Measurements from ENCODE around the gene CASP3.
"Not testable (repeated sequence)": the region's sequence is repeated elsewhere in the genome, so short reads cannot be mapped to it uniquely, and the experiment has no call there.

CASP3 gene

DNA sequence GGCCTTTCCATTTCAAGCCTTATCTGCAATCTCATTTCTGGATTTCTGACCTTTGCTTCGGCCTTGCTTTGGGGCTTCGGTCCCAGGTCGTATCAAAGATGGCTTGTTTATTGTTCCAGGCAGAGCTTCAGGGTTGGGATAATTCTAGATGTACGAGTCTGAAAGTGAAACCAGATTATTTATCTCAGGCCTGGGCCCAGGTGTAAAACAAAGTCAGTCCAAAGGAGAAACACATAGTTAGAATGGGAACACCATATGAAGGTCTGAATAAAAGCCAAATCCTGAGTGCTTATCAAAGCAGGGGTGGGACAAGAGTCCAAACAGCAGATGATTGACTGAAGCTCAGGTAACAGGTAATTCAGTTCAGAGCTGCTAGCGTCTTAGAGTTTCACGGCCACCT lies 17.4 kb upstream of the CASP3 start:
- no peak overlapping the region for H3K27ac ChIP-seq
- no peak overlapping the region for H3K4me3 ChIP-seq

DNA sequence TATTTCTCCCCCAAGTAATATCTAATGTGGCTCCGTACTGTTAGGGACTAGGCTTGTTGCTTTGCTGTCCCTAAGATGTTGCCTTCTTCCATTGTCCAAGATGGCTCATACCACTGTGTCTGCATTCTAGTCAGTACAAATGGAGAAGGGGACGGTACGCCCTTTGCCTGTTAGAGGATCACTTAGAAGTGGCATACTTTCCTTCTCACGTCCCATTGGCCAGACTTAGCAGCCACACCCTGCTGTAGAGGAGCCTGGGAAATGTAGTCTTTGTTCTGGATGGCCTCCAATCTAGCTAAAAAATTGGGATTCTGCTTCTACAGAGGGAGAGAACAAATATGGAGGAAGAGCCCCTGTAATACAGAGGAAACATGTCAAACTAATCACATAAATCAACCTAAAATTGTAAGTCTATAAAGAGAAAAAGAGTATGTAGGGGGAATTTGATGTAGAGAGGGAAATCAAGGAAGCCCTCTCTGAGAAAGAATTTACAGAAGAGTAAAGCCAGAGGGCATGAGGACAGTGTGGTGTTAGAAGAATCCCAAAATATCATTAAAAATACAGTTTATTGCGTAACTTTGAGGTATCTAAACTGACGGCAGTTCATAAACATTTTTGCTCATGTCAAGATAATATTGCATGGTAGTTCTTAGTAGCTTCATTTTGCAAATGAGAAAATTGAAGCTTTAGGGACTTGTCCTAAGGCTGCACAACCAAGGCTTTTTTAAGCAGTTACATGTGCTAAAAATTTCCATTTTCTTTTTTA lies 15.4 kb upstream of the CASP3 start:
- H3K4me3 ChIP-seq, result no peak overlapping the region
- H3K27ac ChIP-seq, result no peak overlapping the region

DNA sequence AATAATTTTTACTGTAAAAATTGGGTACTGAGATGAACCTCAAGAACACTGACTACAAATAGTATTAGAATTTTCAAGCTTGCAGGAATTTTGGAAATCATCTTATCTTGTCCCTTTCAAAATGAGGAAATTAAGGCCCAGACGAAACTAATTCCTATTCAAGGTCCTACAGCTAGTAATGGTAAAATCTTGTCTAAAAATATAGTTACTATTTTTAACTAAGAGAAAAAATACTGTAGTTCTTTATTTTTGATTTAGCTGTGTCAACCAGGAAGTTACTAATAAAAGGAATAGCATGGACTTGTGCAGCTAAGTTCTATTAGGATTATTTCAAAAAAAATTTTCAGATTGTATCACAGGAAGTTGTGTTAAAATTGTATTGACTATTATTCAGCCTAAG lies 13.0 kb upstream of the CASP3 start:
- Histone ChIP-seq H3K27ac (no peak overlapping the region), H3K4me3 (no peak overlapping the region)

DNA sequence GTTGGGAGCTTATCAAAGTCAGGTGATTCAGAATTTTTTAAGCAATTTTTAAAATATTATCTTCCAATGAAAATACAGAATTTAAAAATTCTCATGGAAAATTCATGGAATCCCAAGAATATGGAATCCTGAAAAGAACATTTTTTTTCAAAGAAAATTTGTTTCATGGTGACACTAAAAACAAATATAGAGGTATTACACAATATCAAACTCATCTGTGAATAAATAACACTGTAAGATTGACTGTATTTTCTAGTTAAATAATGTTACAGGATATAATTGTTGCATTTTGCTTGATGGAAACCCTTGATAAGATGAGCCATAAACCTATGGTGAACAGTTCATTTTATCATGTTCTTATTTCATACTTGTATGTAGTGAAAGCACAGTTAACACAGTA lies 11.7 kb upstream of the CASP3 start:
- Histone ChIP-seq H3K27ac (no peak overlapping the region), H3K4me3 (no peak overlapping the region)

DNA sequence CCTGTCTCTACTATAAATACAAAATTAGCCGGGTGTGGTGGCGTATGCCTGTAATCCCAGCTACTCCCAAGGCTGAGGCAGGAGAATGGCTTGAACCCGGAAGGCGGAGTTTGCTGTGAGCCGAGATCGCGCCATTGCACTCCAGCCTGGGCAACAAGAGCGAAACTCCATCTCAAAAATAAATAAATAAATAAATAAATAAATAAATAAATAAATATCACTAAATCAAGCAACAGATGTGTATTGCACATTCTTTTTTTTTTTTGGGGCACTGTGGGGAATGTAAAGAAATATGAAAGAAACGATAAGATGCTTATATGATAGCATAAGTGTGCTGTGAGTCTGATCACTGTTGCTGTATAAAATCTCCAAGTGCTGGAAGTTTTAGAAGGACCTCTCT lies 8.6 kb upstream of the CASP3 start:
- H3K4me3 ChIP-seq, result not testable (repeated sequence)

GRCh38 chr4:184657144-184657543 lies 7.9 kb upstream of the CASP3 start:
- Histone ChIP-seq H3K4me3 (no peak overlapping the region), H3K27ac (no peak overlapping the region)

More for the DNA sequence above, 8.6 kb upstream of the CASP3 start:
- H3K27ac ChIP-seq, result not testable (repeated sequence)

- Histone ChIP-seq H3K4me3 (no peak overlapping the region), H3K27ac (no peak overlapping the region)
These were observed 6.9 kb upstream of the CASP3 start for GRCh38 chr4:184655889-184656869.

- H3K4me3 ChIP-seq, result no peak overlapping the region
- no peak overlapping the region for H3K27ac ChIP-seq
These were observed 4.4 kb upstream of the CASP3 start for GRCh38 chr4:184653650-184654049.

DNA sequence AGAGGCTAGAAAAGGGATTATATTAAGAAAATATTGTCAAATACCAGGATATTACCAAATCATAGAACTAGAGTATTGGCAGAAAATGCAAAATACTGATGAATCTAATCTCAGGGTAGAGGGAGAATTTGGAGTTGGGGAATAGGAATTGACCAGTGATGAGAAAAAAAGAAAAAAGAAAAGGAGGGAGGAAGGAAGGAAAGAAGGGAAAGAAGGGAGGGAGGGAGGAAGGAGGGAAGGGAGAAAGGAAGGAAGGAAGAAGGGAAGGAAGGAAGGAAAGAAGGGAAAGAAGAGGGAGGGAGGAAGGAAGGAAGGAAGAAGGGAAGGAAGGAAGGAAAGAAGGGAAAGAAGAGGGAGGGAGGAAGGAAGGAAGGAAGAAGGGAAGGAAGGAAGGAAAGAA lies 3.4 kb upstream of the CASP3 start:
- H3K27ac ChIP-seq, H3K4me3 ChIP-seq: not testable (repeated sequence)

GRCh38 chr4:184651899-184652298 lies 2.7 kb upstream of the CASP3 start:
- no peak overlapping the region for H3K4me3 ChIP-seq

DNA sequence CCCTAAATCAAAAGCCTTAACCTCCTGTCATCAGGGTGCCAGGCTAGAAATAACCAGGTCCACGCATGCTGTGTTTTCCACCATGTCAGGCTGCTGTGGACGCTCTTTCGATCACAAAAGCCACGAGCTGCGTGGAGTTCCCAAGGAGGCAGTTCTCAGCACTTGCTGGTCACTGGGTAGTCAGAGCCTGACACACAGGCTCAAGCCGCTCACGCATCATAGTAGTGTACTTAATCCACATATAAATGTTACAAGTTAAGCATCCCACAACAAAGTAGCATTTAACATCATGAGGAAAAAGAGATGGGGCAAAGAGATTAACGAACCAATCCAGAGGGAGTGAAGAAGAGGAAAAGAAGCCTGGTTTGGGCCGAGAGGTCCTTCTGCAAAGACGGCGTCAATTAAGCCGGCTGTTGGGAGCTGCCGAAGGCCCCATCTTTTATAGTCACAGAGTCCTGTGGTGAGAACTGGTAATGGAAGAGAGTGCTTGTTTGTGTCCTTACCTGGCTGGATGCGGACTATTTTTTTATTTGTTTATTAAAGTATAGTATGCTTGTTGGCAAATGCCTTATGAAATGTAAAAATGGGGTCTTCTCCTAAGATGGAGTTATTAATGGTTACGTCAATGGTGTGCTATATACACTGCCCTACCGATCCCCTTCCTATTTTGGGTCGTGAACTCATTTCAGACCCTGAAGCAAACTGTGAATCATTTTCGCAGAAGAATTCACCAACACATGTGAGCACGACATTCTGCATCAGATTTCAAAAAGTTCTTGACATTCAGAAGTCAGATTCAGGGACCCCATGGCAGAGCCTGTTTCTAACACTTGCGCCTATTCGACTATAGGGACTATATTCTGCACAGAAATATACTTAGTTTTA lies 966 bp upstream of the CASP3 start:
- Histone ChIP-seq H3K27ac (peak overlapping the region; percentile 67 to 97 (median 94)), H3K4me3 (peak overlapping the region; percentile 68 to 95 (median 89))

More at GRCh38 chr4:184651899-184652298, 2.7 kb upstream of the CASP3 start:
- H3K27ac ChIP-seq, result no peak overlapping the region

DNA sequence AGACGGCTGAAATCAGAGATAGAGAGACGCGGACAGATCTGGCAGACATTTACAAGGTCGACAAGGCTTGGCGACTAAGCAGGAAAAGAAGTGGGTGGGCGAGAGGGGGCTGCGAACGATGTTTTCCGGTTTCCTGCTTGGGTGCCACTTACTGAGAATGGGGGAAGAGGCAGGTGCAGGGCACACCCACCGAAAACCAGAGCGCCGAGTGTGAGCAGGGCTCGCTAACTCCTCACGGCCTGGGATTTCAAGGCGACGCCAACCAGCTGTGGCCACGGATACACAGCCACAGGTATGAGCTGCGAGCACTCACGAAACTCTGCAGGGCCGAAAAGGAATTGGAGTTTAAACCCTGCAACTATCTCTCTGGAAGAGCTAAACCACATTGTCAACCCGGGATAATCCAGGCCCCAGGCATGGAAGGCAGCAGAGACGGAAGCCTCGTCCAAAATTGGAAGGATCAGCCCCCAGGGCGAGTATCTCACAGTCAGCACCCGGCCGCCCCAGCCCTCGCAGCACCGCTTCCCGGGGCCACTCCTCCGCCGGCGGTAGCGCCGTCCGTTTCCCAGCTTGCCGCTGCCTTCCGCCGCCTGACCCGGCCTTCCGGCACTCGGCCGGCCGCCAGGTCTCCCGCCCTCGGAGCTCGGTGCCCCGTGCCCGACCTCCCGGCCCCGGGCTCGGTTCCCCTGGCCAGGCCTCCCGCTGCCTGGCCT lies 778 bp downstream of the CASP3 start:
- peak overlapping the region; percentile 88 to 97 (median 96) for H3K27ac ChIP-seq
- H3K4me3 ChIP-seq, result peak overlapping the region; percentile 68 to 95 (median 89)

- H3K4me3 ChIP-seq, result peak overlapping the region; percentile 68 to 95 (median 89)
- peak overlapping the region in 20 of 21 experiments; percentile 88 to 97 (median 96) for H3K27ac ChIP-seq
These were observed 1.3 kb downstream of the CASP3 start for GRCh38 chr4:184648054-184648312.

- H3K27ac ChIP-seq, result peak overlapping the region in 17 of 21 experiments; percentile 88 to 97 (median 96)
These were observed 1.8 kb downstream of the CASP3 start for GRCh38 chr4:184647266-184648053.

GRCh38 chr4:184645904-184646610 lies 3.2 kb downstream of the CASP3 start:
- Histone ChIP-seq H3K4me3 (no peak overlapping the region), H3K27ac (peak overlapping the region in 1 of 21 experiments; percentile 16)

More at GRCh38 chr4:184647266-184648053, 1.8 kb downstream of the CASP3 start:
- H3K4me3 ChIP-seq, result peak overlapping the region; percentile 68 to 95 (median 89)

- no peak overlapping the region for H3K4me3 ChIP-seq
- H3K27ac ChIP-seq, result no peak overlapping the region
These were observed 4.5 kb downstream of the CASP3 start for GRCh38 chr4:184644553-184645307.

DNA sequence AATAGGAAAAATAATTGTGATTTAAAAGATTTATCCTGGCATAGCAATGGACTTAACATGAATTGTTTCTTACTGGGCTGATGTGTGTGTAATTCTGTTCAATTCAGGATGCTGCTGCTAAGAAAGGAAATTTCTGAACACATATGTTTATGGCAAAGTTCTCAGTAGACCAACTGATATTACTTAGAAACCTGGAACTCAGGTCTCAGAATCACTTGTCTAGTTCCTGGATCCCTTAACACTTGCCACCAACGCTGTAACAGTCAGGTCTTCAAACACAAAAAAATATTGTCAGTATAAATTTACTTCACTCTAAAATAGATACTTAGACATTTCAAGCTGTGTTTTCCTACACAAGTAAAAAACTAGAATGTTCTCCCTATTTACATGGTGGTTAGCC lies 5.5 kb downstream of the CASP3 start:
- no peak overlapping the region for H3K27ac ChIP-seq
- H3K4me3 ChIP-seq, result no peak overlapping the region

Data from skin epidermis (tissue), 12 donors.